SU-DHL-6 (cell line): ENCODE results near the gene ALS2.

Experiments
- H2AFZ ChIP-seq: fragments of 200-600 bp; sonication (generic); 2 replicates; pipeline ENCODE4 v1.6.1; 2014; ENCODE audit warnings: low read depth, mild to moderate bottlenecking, moderate library complexity, mixed read lengths, antibody characterized with exemption, low read length; ENCODE audit not compliant: severe bottlenecking
- H3F3A ChIP-seq: fragments of 200-600 bp; shearing (Covaris generic); 2 replicates; pipeline ENCODE4 v1.6.0; 2016; ENCODE audit warnings: antibody characterized with exemption, mild to moderate bottlenecking; ENCODE audit not compliant: insufficient read depth
- H3K27ac ChIP-seq: fragments of 200-600 bp; sonication (generic); 2 replicates; pipeline ENCODE4 v1.5.1; 2016; ENCODE audit warnings: low read depth, mild to moderate bottlenecking, low read length, moderate library complexity, mixed read lengths
- H3K27me3 ChIP-seq: fragments of 200-600 bp; sonication (generic), shearing (Covaris generic); 2 replicates; pipeline ENCODE4 v1.6.0; 2014; ENCODE audit warnings: mild to moderate bottlenecking, low read length
- H3K36me3 ChIP-seq: fragments of 200-600 bp; sonication (generic); 2 replicates; pipeline ENCODE4 v1.6.1; 2014; ENCODE audit warnings: mild to moderate bottlenecking, low read length, mixed read lengths
- H3K4me2 ChIP-seq: fragments of 300-600, 200-600 bp; shearing (Covaris generic), sonication (generic); 2 replicates; pipeline ENCODE4 v1.6.0; 2014; ENCODE audit warnings: low read length, low read depth, mild to moderate bottlenecking; ENCODE audit not compliant: poor library complexity, severe bottlenecking
- H3K4me3 ChIP-seq: fragments of 200-600 bp; sonication (generic); 2 replicates; pipeline ENCODE4 v1.5.1; 2014; ENCODE audit warnings: antibody characterized with exemption, low read length, mild to moderate bottlenecking, mixed read lengths; ENCODE audit not compliant: insufficient read depth, poor library complexity, severe bottlenecking
- H3K79me2 ChIP-seq: fragments of 200-600 bp; sonication (generic); 2 replicates; pipeline ENCODE4 v1.6.1; 2014; ENCODE audit warnings: mild to moderate bottlenecking, low read length, moderate library complexity; ENCODE audit not compliant: insufficient read depth
- H3K9ac ChIP-seq: fragments of 200-600 bp; sonication (generic); 2 replicates; pipeline ENCODE4 v1.7.0; 2014; ENCODE audit warnings: mild to moderate bottlenecking, low read length
- H3K9me2 ChIP-seq: fragments of 200-600 bp; sonication (generic); replicated peaks from 2 replicates; pipeline ENCODE4 v1.6.1; 2014; ENCODE audit warnings: low read length; ENCODE audit not compliant: insufficient read depth
- H3K9me3 ChIP-seq: fragments of 200-600 bp; sonication (generic); 2 replicates; pipeline ENCODE4 v1.6.1; 2014; ENCODE audit warnings: low read length, mixed read lengths; ENCODE audit not compliant: insufficient read depth
- H4K20me1 ChIP-seq: fragments of 200-600 bp; sonication (generic); 2 replicates; pipeline ENCODE4 v1.6.1; 2014; ENCODE audit warnings: low read depth, mild to moderate bottlenecking, antibody characterized with exemption, low read length, moderate library complexity, mixed read lengths
- CTCF ChIP-seq: fragments of 200-600 bp; sonication (generic); IDR thresholded peaks from one replicate; pipeline ENCODE4 v1.5.1; 2017; ENCODE audit warnings: antibody characterized with exemption, mild to moderate bottlenecking, low read length, moderate library complexity; ENCODE audit not compliant: insufficient read depth, poor library complexity, severe bottlenecking
- EZH2phosphoT487 ChIP-seq: fragments of 200-600 bp; sonication (generic), shearing (Covaris generic); conservative IDR thresholded peaks from 2 replicates; pipeline ENCODE4 v1.6.1; 2018; ENCODE audit warnings: mild to moderate bottlenecking, antibody characterized with exemption, low read length, moderate library complexity, mixed read lengths

Gene ALS2

DNA sequence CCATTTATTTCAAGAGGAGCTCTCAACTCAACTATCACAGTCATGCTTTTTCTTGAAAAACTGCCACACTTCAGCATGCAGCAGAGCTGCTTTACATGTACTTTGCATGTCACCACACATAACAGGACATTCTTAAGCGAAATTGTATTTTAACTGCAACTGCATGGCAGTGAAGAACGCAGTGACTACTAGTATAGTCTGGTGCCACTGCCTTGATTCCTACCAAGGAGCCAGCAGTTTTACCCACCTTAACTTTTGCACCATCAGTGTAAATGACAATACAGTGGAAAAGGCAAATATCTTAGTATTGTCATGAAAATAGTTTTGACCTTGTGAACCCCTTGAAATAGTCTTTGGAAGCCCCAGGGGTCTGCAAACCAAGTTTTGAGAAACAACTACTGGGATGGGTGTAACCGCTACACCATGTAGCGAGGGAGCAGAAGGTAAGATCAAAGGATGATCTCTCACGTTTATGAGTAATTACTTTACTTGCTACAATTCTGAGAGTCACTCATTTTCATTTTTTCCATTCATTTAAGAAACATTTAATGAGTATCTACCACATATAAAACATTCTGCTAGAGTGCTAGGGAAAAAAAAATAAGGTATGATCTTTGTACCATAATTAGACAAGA lies 50.0 kb downstream of the ALS2 start:
- no peak overlapping the region for H3K9ac ChIP-seq
- no peaks in the 10 kb centered on the region for H4K20me1 ChIP-seq
- TF ChIP-seq EZH2phosphoT487 (no peak), CTCF (no peak)
- no peak overlapping the region for H3K4me2 ChIP-seq
- H2AFZ ChIP-seq, result no peak overlapping the region
- H3K9me3 ChIP-seq, result no peaks in the 10 kb centered on the region
- H3K36me3 ChIP-seq, result no peaks in the 10 kb centered on the region
- H3K27me3 ChIP-seq, result no peaks in the 10 kb centered on the region
- no peaks in the 10 kb centered on the region for H3K9me2 ChIP-seq
- no peaks in the 10 kb centered on the region for H3K79me2 ChIP-seq
- no peak overlapping the region for H3K27ac ChIP-seq
- no peaks in the 10 kb centered on the region for H3F3A ChIP-seq
- no peak overlapping the region for H3K4me3 ChIP-seq

DNA sequence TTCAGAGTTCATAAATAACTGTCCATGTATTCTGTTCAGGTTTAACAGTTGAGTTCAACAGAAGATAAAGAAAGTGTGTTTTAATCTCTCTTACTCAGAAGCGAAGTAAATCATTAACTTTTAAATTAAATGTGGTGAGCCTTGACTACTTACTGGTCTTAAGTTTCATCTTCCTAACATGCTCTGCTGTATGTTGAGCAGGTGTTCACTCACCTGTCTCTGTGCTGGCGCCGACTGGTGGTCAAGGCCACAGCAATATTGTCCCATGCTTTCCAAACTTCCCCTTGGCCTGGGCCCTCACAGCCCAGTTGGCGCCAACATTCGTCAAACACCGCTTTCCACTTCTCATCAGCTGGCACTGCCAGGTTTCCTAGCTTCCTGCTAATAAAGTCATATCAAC lies 65.3 kb downstream of the ALS2 start:
- H3K9ac ChIP-seq, result no peak overlapping the region
- H3K4me2 ChIP-seq, result no peak overlapping the region
- no peak overlapping the region for H3K27ac ChIP-seq
- H4K20me1 ChIP-seq, result no peaks in the 10 kb centered on the region
- no peaks in the 10 kb centered on the region for H3K79me2 ChIP-seq
- no peak for TF ChIP-seq EZH2phosphoT487
- TF ChIP-seq CTCF, result no peak
- no peaks in the 10 kb centered on the region for H3K9me3 ChIP-seq
- no peak overlapping the region for H2AFZ ChIP-seq
- H3K4me3 ChIP-seq, result no peak overlapping the region
- H3K27me3 ChIP-seq, result no peaks in the 10 kb centered on the region
- no peaks in the 10 kb centered on the region for H3K9me2 ChIP-seq
- no peaks in the 10 kb centered on the region for H3K36me3 ChIP-seq
- no peaks in the 10 kb centered on the region for H3F3A ChIP-seq

GRCh38 chr2:201712726-201713125 lies 68.0 kb downstream of the ALS2 start:
- TF ChIP-seq EZH2phosphoT487 (no peak), CTCF (no peak)
- Histone ChIP-seq H3K36me3 (no peaks in the 10 kb centered on the region), H3K9ac (no peak overlapping the region)

More at GRCh38 chr2:201712726-201713125, 68.0 kb downstream of the ALS2 start:
- Histone ChIP-seq H3K4me3 (no peak overlapping the region), H3K27ac (no peak overlapping the region), H3K27me3 (no peaks in the 10 kb centered on the region), H3K9me2 (no peaks in the 10 kb centered on the region), H3K79me2 (no peaks in the 10 kb centered on the region), H3F3A (no peaks in the 10 kb centered on the region), H2AFZ (no peak overlapping the region), H4K20me1 (no peaks in the 10 kb centered on the region), H3K9me3 (no peaks in the 10 kb centered on the region), H3K4me2 (no peak overlapping the region)
